Measurements from ENCODE around the gene RANBP17. TPM values are rescaled to one million over a fixed set of nuclear protein-coding genes. Genes with fewer than 3 reads are reported as not detected.

RANBP17 gene
- total and polyA plus RNA-seq, 2 of the 4 experiments (the other 2 are of a cell fraction), result 8.2 to 29.0 TPM

DNA sequence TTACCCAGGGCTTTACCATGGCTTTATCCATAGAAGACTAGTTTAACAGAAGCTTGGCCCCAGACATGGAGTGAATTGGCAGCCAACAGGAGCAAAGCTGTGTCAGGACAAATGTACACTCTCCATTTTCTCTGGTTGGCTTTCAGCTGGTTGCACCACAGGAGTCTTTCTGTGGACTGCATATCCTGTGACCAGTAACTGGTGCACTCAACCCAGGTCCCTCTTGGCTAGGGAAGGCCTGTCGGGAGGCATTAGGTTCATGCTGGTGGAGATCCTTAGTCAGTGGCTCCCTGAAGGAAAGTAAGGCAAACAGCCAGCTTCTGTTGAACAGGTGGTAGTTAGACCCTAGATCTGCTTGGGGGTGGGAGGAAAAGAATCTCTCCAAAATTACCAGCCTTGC is 300.3 kb downstream of the RANBP17 start:
- Histone ChIP-seq H3K23ac (ENCODE audit: low read depth, low read length) (no peak overlapping the region), H3K4me1 (ENCODE audit: control insufficient read depth, insufficient read depth, low read length) (no peaks in the 10 kb centered on the region), H2BK120ac (ENCODE audit: low read depth, low read length) (no peak overlapping the region), H3K4me2 (ENCODE audit: low read depth, low read length) (no peak overlapping the region), H3K4me3 (ENCODE audit: insufficient read depth, low read depth, low read length) (no peak overlapping the region), H4K8ac (ENCODE audit: low read depth in 2 of 2, low read length in 2 of 2) (no peak overlapping the region), H2BK5ac (ENCODE audit: low read depth, low read length, poor library complexity, severe bottlenecking) (no peak overlapping the region), H2BK15ac (ENCODE audit: low read depth, low read length) (no peak overlapping the region), H3K4ac (ENCODE audit: low read depth, low read length) (no peak overlapping the region), H4K5ac (ENCODE audit: low read depth, low read length) (no peak overlapping the region), H3K18ac (ENCODE audit: low read depth, low read length) (no peak overlapping the region), H3K9ac (ENCODE audit: low read depth, low read length) (no peak overlapping the region), H3K14ac (replicated peaks; ENCODE audit: low read depth, low read length) (no peak overlapping the region), H3K9me1 (ENCODE audit: insufficient read depth, low read length) (no peaks in the 10 kb centered on the region), H3K56ac (ENCODE audit: extremely low read depth, insufficient read depth, low read length) (no peak overlapping the region), H3K9me3 (ENCODE audit: control insufficient read depth, insufficient read depth, low read length) (no peaks in the 10 kb centered on the region), H4K20me1 (ENCODE audit: insufficient read depth, low read length) (no peaks in the 10 kb centered on the region), H4K91ac (ENCODE audit: insufficient read depth, low read depth, low read length) (no peak overlapping the region), H3K79me1 (ENCODE audit: low read depth in 1 of 2, low read length in 2 of 2) (no peaks in the 10 kb centered on the region), H2AFZ (replicated peaks; ENCODE audit: low read length, poor library complexity) (no peak overlapping the region), H3K27ac (ENCODE audit: insufficient read depth, low read length) (no peak overlapping the region), H3K36me3 (ENCODE audit: control insufficient read depth, insufficient read depth, low read length) (no peaks in the 10 kb centered on the region), H2AK9ac (replicated peaks; ENCODE audit: low read depth, low read length, poor library complexity) (no peak overlapping the region), H2AK5ac (ENCODE audit: low read depth, low read length) (no peak overlapping the region), H3K27me3 (ENCODE audit: control insufficient read depth, insufficient read depth, low read length) (no peaks in the 10 kb centered on the region), H2BK20ac (ENCODE audit: low read depth, low read length) (no peak overlapping the region)
- in situ Hi-C loops (cut with MboI; ENCODE audit: low sequenced_read_pairs) (loop anchor here (25.0 kb wide), 1 partner anchor 350 kb away; no protein-coding TSS in a partner anchor), intact Hi-C loops (cut with micrococcal nuclease) (no loop called here), dilution Hi-C loops (cut with HindIII; ENCODE audit: low sequenced_read_pairs, unreplicated experiment) (no loop called here)
- DNase-seq (no peak), ATAC-seq (ENCODE audit: low read depth) (no peak)
- POLR2A ChIA-PET (ENCODE audit: unreplicated experiment), result no interaction called here
- BruUV-seq (replicated peaks), result no TSS peak
- CTCF ChIA-PET, result interaction anchor here (0.6 to 1.6 kb wide), 4 partner anchors 13 to 312 kb away, joined by 3 to 4 read pairs (median 3); no protein-coding TSS in a partner anchor
- WGBS, 2 experiments (ENCODE audit: extremely low coverage in 2 of 2, insufficient read length in 1 of 2), result no CpG with 5 or more reads among the region's 1 CpG
- no peak for TF ChIP-seq RAD21 (IDR thresholded peaks at IDR 0.05; ENCODE audit: low read length)
- no peak for TF ChIP-seq MAFK (IDR thresholded peaks at IDR 0.05; ENCODE audit: low read depth, low read length)
- TF ChIP-seq RCOR1 (IDR thresholded peaks at IDR 0.05; ENCODE audit: insufficient replicate concordance, low read length), result no peak
- no peak for TF ChIP-seq SMC3 (IDR thresholded peaks at IDR 0.05; ENCODE audit: low read depth, low read length)
- TF ChIP-seq MXI1 (IDR thresholded peaks at IDR 0.05; ENCODE audit: borderline replicate concordance, low read depth, low read length), result no peak
- no peak for TF ChIP-seq RFX5 (IDR thresholded peaks at IDR 0.05; ENCODE audit: low read depth, low read length)
- no peak for TF ChIP-seq POLR2A (IDR thresholded peaks at IDR 0.05; ENCODE audit: low read depth, low read length)
- TF ChIP-seq, protein P1, sequence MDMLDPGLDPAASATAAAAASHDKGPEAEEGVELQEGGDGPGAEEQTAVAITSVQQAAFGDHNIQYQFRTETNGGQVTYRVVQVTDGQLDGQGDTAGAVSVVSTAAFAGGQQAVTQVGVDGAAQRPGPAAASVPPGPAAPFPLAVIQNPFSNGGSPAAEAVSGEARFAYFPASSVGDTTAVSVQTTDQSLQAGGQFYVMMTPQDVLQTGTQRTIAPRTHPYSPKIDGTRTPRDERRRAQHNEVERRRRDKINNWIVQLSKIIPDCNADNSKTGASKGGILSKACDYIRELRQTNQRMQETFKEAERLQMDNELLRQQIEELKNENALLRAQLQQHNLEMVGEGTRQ (IDR thresholded peaks at IDR 0.05; ENCODE audit: low read depth, low read length), result no peak

All from IMR-90 (cell line).